ENCODE results near the gene PRPH. TPM values are rescaled to one million over a fixed set of nuclear protein-coding genes. Genes with fewer than 3 reads are reported as not detected.
"Not testable (repeated sequence)": the region's sequence is repeated elsewhere in the genome, so short reads cannot be mapped to it uniquely, and the experiment has no call there.

The PRPH gene
- total RNA-seq = not detected in 3 replicates
- long read RNA-seq = 0 reads

GRCh38 chr12:49295082-49295936, at the start of gene PRPH:
Gene PRPH, plus strand, starts transcription at chr12:49295147. Its CDS starts 54 bp downstream, at chr12:49295201.
- H3K4me3 Mint-ChIP-seq (ENCODE audit: unreplicated experiment) = peak within 1 kb of the TSS; percentile 12
- peaks cover 30% of the 10 kb centered on the region for H3K27me3 Mint-ChIP-seq (ENCODE audit: low read depth)

GRCh38 chr12:49251357-49251756, 43.6 kb upstream of the PRPH start:
- Mint-ChIP-seq H3K4me3 (ENCODE audit: unreplicated experiment) (no peak overlapping the region), H3K27ac (ENCODE audit: unreplicated experiment) (no peak overlapping the region), H3K4me1 (ENCODE audit: low read depth) (peaks cover 7% of the 10 kb centered on the region), H3K9me3 (ENCODE audit: low read depth) (no peaks in the 10 kb centered on the region), H3K36me3 (ENCODE audit: low read depth) (no peaks in the 10 kb centered on the region), H3K27me3 (ENCODE audit: low read depth) (no peaks in the 10 kb centered on the region)
- no peak for DNase-seq (ENCODE audit: low spot score)
- no peak for TF ChIP-seq CTCF (IDR thresholded peaks at IDR 0.05)

More at GRCh38 chr12:49295082-49295936, at the start of gene PRPH:
- Mint-ChIP-seq H3K9me3 (ENCODE audit: low read depth) (no peaks in the 10 kb centered on the region), H3K27ac (ENCODE audit: unreplicated experiment) (no peak within 1 kb of the TSS), H3K4me1 (ENCODE audit: low read depth) (peaks cover 10% of the 10 kb centered on the region), H3K36me3 (ENCODE audit: low read depth) (no peaks in the 10 kb centered on the region)
- DNase-seq (ENCODE audit: low spot score) = peak; percentile 89
- TF ChIP-seq CTCF (IDR thresholded peaks at IDR 0.05) = peak; percentile 31

GRCh38 chr12:49253033-49253623, 41.8 kb upstream of the PRPH start:
- H3K9me3 Mint-ChIP-seq (ENCODE audit: low read depth) = no peaks in the 10 kb centered on the region
- no peak for TF ChIP-seq CTCF (IDR thresholded peaks at IDR 0.05)
- no peak overlapping the region for H3K4me3 Mint-ChIP-seq (ENCODE audit: unreplicated experiment)
- no peak overlapping the region for H3K27ac Mint-ChIP-seq (ENCODE audit: unreplicated experiment)
- no peaks in the 10 kb centered on the region for H3K36me3 Mint-ChIP-seq (ENCODE audit: low read depth)
- no peaks in the 10 kb centered on the region for H3K27me3 Mint-ChIP-seq (ENCODE audit: low read depth)
- H3K4me1 Mint-ChIP-seq (ENCODE audit: low read depth) = peaks cover 7% of the 10 kb centered on the region
- no peak for DNase-seq (ENCODE audit: low spot score)

- H3K27me3 Mint-ChIP-seq (ENCODE audit: low read depth); H3K4me3 Mint-ChIP-seq (ENCODE audit: unreplicated experiment); DNase-seq (ENCODE audit: low spot score); H3K9me3 Mint-ChIP-seq (ENCODE audit: low read depth); H3K36me3 Mint-ChIP-seq (ENCODE audit: low read depth); H3K27ac Mint-ChIP-seq (ENCODE audit: unreplicated experiment): not testable (repeated sequence)
- H3K4me1 Mint-ChIP-seq (ENCODE audit: low read depth) = peaks cover 19% of the 10 kb centered on the region
Measured at GRCh38 chr12:49255456-49255855, 39.5 kb upstream of the PRPH start.

- DNase-seq (ENCODE audit: low spot score) = peak; percentile 46
- Mint-ChIP-seq H3K36me3 (ENCODE audit: low read depth) (no peaks in the 10 kb centered on the region), H3K9me3 (ENCODE audit: low read depth) (no peaks in the 10 kb centered on the region), H3K4me3 (ENCODE audit: unreplicated experiment) (no peak overlapping the region), H3K27me3 (ENCODE audit: low read depth) (no peaks in the 10 kb centered on the region), H3K4me1 (ENCODE audit: low read depth) (peaks cover 22% of the 10 kb centered on the region), H3K27ac (ENCODE audit: unreplicated experiment) (no peak overlapping the region)
- TF ChIP-seq CTCF (IDR thresholded peaks at IDR 0.05) = no peak
Measured at GRCh38 chr12:49255857-49256637, 38.9 kb upstream of the PRPH start.

GRCh38 chr12:49257508-49258184, 37.3 kb upstream of the PRPH start:
- peaks cover 26% of the 10 kb centered on the region for H3K4me1 Mint-ChIP-seq (ENCODE audit: low read depth)
- peak; percentile 24 for DNase-seq (ENCODE audit: low spot score)
- not testable (repeated sequence) for H3K4me3 Mint-ChIP-seq (ENCODE audit: unreplicated experiment); H3K27me3 Mint-ChIP-seq (ENCODE audit: low read depth); H3K27ac Mint-ChIP-seq (ENCODE audit: unreplicated experiment); H3K9me3 Mint-ChIP-seq (ENCODE audit: low read depth); H3K36me3 Mint-ChIP-seq (ENCODE audit: low read depth)
